ENCODE measurements around the gene FBXO34. TPM values are rescaled to one million over a fixed set of nuclear protein-coding genes. Genes with fewer than 3 reads are reported as not detected.
A peak's percentile ranks its signal among the peaks of the same experiment; 100 is the strongest.

Gene FBXO34
- total RNA-seq, 1 donor from 2014 or later, result 20.4 TPM

GRCh38 chr14:55267820-55268219 is 3.4 kb upstream of the FBXO34 start:
- DNase-seq, result no peak
- ChIA-PET CTCF (interaction anchor here (1.8 kb wide), 1 partner anchor 87 kb away, joined by 10 read pairs; no protein-coding TSS in a partner anchor), POLR2A (no interaction called here)
- Mint-ChIP-seq H3K27ac (no peak overlapping the region), H3K9me3 (peaks cover 9% of the 10 kb centered on the region), H3K4me3 (no peak overlapping the region), H3K36me3 (ENCODE audit: low read depth) (peaks cover 3% of the 10 kb centered on the region), H3K27me3 (no peaks in the 10 kb centered on the region), H3K4me1 (peaks cover 17% of the 10 kb centered on the region)
- intact Hi-C loops (cut with micrococcal nuclease), result no loop called here
- no peak for TF ChIP-seq CTCF (IDR thresholded peaks at IDR 0.05)
- no peak for ATAC-seq (ENCODE audit: low read depth)

- ChIA-PET CTCF (interaction anchor here (0.6 to 4.1 kb wide), 5 partner anchors 12 to 139 kb away, joined by 3 to 50 read pairs (median 3); no protein-coding TSS in a partner anchor), POLR2A (interaction anchor here (0.7 to 1.6 kb wide), 6 partner anchors 22 to 200 kb away, joined by 3 to 6 read pairs (median 4); no protein-coding TSS in a partner anchor)
- Mint-ChIP-seq H3K4me1 (peaks cover 39% of the 10 kb centered on the region), H3K36me3 (ENCODE audit: low read depth) (no peaks in the 10 kb centered on the region), H3K27ac (peak overlapping the region; percentile 87), H3K9me3 (no peaks in the 10 kb centered on the region), H3K27me3 (no peaks in the 10 kb centered on the region), H3K4me3 (peak overlapping the region; percentile 90)
- no peak for TF ChIP-seq CTCF (IDR thresholded peaks at IDR 0.05)
- DNase-seq (peak; percentile 65), ATAC-seq (ENCODE audit: low read depth) (peak; percentile 43)
- intact Hi-C loops (cut with micrococcal nuclease), result loop anchor here (1.0 to 10.0 kb wide), 18 partner anchors 56 to 1998 kb away; partner anchors contain the start of genes ATG14, CGRRF1, DLGAP5 and GCH1
These were observed 514 bp downstream of the FBXO34 start for GRCh38 chr14:55271572-55272298.

- no peak for ATAC-seq (ENCODE audit: low read depth)
- no peak for TF ChIP-seq CTCF (IDR thresholded peaks at IDR 0.05)
- peak overlapping the region; percentile 90 for H3K4me3 Mint-ChIP-seq
- CTCF ChIA-PET, result interaction anchor here (0.6 to 4.1 kb wide), 4 partner anchors 11 to 139 kb away, joined by 3 to 50 read pairs (median 3); no protein-coding TSS in a partner anchor
- H3K9me3 Mint-ChIP-seq, result no peaks in the 10 kb centered on the region
- H3K27ac Mint-ChIP-seq, result peak overlapping the region; percentile 87
- POLR2A ChIA-PET, result interaction anchor here (0.7 to 1.6 kb wide), 4 partner anchors 26 to 138 kb away, joined by 3 to 6 read pairs (median 4); no protein-coding TSS in a partner anchor
- intact Hi-C loops (cut with micrococcal nuclease), result loop anchor here (1.0 to 10.0 kb wide), 7 partner anchors 59 to 1997 kb away; partner anchors contain the start of genes CGRRF1, GCH1 and SAMD4A
- H3K27me3 Mint-ChIP-seq, result no peaks in the 10 kb centered on the region
- H3K36me3 Mint-ChIP-seq (ENCODE audit: low read depth), result no peaks in the 10 kb centered on the region
- peaks cover 45% of the 10 kb centered on the region for H3K4me1 Mint-ChIP-seq
- no peak for DNase-seq
These were observed 1.2 kb downstream of the FBXO34 start for GRCh38 chr14:55272387-55272786.

GRCh38 chr14:55272922-55273321 is 1.7 kb downstream of the FBXO34 start:
- ATAC-seq (ENCODE audit: low read depth), result no peak
- no peaks in the 10 kb centered on the region for H3K27me3 Mint-ChIP-seq
- TF ChIP-seq CTCF (IDR thresholded peaks at IDR 0.05), result no peak
- intact Hi-C loops (cut with micrococcal nuclease), result loop anchor here (1.0 to 10.0 kb wide), 7 partner anchors 60 to 1996 kb away; partner anchors contain the start of genes CGRRF1, GCH1 and SAMD4A
- ChIA-PET CTCF (interaction anchor here (1.2 to 4.1 kb wide), 3 partner anchors 11 to 138 kb away, joined by 3 to 50 read pairs (median 3); no protein-coding TSS in a partner anchor), POLR2A (interaction anchor here (1.6 kb wide), 1 partner anchor 138 kb away, joined by 4 read pairs; no protein-coding TSS in a partner anchor)
- DNase-seq, result no peak
- H3K4me3 Mint-ChIP-seq, result peak overlapping the region; percentile 90
- no peaks in the 10 kb centered on the region for H3K36me3 Mint-ChIP-seq (ENCODE audit: low read depth)
- H3K4me1 Mint-ChIP-seq, result peaks cover 50% of the 10 kb centered on the region
- H3K27ac Mint-ChIP-seq, result no peak overlapping the region
- H3K9me3 Mint-ChIP-seq, result no peaks in the 10 kb centered on the region

GRCh38 chr14:55274146-55274545 is 2.9 kb downstream of the FBXO34 start:
- POLR2A ChIA-PET, result interaction anchor here (1.1 kb wide), 1 partner anchor 223 kb away, joined by 3 read pairs; the partner anchor contains the start of gene MAPK1IP1L
- H3K9me3 Mint-ChIP-seq, result no peaks in the 10 kb centered on the region
- TF ChIP-seq CTCF (IDR thresholded peaks at IDR 0.05), result no peak
- H3K4me1 Mint-ChIP-seq, result peaks cover 57% of the 10 kb centered on the region
- intact Hi-C loops (cut with micrococcal nuclease), result loop anchor here (5.0 to 10.0 kb wide), 5 partner anchors 98 to 767 kb away; partner anchors contain the start of genes CGRRF1, GCH1 and SAMD4A
- CTCF ChIA-PET, result interaction anchor here (1.8 kb wide), 1 partner anchor 80 kb away, joined by 9 read pairs; no protein-coding TSS in a partner anchor
- H3K27me3 Mint-ChIP-seq, result no peaks in the 10 kb centered on the region
- ATAC-seq (ENCODE audit: low read depth), result no peak
- DNase-seq, result no peak
- no peak overlapping the region for H3K4me3 Mint-ChIP-seq
- H3K27ac Mint-ChIP-seq, result no peak overlapping the region
- no peaks in the 10 kb centered on the region for H3K36me3 Mint-ChIP-seq (ENCODE audit: low read depth)
